Epithelial cell of esophagus (primary cell): Measurements from ENCODE around the gene TRMT61B.

Experiments
- DNase-seq: peaks from one replicate; pipeline ENCODE4 v3.0.0; 2010; ENCODE audit warnings: low read depth
- H3K4me3 ChIP-seq: 2 replicates; pipeline ENCODE4 v1.5.1; 2011; ENCODE audit warnings: mild to moderate bottlenecking, low read length, control low read depth
- TF ChIP-seq, protein P1 (sequence below): IDR thresholded peaks from 2 replicates; pipeline ENCODE4 v1.5.1; 2011; ENCODE audit warnings: low read depth, mild to moderate bottlenecking, low read length, control low read depth, inconsistent platforms; ENCODE audit not compliant: insufficient read depth; ENCODE audit errors: missing control alignments

TRMT61B gene

DNA sequence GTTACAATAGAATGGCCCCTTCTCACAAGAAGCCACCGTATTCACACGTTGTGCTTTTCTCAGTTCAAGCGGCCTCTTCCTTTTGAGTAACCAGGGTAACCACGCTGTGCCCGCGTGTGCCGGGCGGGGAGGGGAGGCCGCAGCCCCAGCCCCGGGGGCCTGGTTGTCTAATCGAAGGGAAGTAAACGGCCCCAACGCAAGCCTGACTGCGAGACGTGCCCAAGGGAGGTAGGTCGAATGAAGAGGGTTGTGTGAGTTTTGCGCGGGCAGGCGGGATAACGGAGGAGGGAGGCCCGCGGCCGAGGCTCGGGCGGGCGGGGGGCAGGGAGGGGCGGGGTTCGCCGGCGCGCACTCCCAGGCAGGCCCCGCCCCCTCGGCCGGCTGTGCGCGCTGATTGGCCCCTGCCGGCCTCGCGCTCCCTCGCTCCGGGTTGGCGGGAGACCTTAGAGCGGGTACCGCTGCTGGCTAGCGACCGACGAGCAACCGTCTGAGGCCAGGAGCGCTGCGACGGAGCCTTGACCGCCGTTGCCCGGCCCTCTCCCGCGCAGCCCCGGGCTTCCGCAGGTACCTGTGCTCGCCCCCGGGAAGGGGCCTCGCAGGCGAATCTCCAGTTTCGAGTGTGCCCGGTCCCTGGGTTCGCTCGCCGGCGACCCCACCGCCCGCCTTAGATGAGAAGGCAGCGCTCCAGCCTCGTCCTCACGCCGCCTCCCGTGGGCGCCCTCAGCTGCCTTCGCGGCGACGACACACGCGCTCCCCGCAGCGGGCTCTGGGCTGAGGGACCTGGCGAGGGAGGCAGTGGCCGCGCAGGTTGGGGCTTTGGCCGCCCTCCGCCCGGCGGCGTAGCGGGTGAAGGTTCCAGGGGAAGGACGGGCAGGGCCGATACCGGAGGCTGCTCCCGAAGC is 59.5 kb downstream of the TRMT61B start, which contains the start of gene SPDYA:
TSS of gene SPDYA (plus strand) at position 451 of the 902 bp plus-strand sequence. CDS start 5,181 bp downstream, outside the sequence.
- TF ChIP-seq, protein P1, sequence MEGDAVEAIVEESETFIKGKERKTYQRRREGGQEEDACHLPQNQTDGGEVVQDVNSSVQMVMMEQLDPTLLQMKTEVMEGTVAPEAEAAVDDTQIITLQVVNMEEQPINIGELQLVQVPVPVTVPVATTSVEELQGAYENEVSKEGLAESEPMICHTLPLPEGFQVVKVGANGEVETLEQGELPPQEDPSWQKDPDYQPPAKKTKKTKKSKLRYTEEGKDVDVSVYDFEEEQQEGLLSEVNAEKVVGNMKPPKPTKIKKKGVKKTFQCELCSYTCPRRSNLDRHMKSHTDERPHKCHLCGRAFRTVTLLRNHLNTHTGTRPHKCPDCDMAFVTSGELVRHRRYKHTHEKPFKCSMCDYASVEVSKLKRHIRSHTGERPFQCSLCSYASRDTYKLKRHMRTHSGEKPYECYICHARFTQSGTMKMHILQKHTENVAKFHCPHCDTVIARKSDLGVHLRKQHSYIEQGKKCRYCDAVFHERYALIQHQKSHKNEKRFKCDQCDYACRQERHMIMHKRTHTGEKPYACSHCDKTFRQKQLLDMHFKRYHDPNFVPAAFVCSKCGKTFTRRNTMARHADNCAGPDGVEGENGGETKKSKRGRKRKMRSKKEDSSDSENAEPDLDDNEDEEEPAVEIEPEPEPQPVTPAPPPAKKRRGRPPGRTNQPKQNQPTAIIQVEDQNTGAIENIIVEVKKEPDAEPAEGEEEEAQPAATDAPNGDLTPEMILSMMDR: no peak
- H3K4me3 ChIP-seq: peak within 1 kb of the TSS; percentile 49

DNA sequence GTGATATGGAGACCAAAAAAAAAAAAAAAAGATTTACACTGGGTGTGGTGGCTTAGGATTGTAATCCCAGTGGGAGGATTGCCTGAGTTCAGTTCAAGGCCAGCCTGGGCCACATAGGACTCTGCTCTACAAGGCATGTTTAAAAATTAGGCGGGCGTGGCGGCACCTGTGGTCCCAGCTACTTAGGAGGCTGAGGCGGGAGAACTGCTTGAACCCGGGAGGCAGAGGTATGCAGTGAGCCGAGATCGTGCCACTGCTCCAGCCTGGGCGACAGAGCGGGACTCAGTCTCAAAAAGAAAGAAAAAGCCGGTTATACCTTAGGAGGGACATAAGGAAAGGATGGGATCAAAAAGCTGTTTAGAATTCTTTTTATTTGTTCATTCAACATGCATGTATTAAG is 60.2 kb downstream of the TRMT61B start:
- TF ChIP-seq, protein P1: no peak
- H3K4me3 ChIP-seq: peak overlapping the region; percentile 49
- no peak for DNase-seq

More for the DNA sequence above, 59.5 kb downstream of the TRMT61B start, which contains the start of gene SPDYA:
- DNase-seq: peak; percentile 77

DNA sequence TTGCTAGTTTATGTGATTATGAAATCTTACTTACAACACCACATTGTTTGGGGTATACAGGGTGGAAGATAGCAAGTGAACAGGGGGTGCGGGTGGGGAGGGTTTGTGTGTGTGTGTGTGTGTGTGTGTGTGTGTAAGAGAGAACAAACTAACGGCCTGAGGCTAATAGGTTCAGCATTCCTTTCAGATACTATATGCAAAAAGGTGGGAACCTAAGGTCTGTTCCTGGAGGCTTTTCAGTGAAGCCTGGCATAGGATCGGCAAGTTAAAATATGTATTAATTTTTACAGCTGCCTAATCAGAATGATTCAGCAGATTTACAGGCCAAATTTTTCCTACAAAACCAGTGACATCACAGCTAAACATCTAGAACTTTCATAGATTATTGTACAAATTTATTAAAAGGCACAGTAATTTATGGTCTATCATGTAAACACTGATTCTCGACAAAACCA is 67.1 kb downstream of the TRMT61B start:
- TF ChIP-seq, protein P1: no peak
- H3K4me3 ChIP-seq: no peak overlapping the region
- DNase-seq: no peak

DNA sequence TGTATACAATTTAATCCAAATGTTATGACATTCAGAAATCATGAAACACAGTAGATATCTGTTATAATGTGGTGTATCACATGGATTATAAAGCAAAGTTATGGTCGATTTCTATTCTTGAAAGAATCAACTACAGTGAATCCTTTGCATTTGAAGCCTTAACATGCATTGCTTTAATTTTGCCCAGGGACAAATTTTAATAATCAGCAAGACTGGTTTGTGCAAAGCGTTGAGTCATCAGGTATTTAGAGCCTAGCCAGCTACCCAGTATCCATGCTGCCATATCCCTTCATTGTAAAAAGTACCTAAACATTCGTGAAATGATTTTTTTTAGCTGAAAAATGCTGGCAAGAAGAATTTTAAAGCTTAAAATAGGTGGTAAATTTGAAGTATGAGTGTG is 68.4 kb downstream of the TRMT61B start:
- DNase-seq: peak; percentile 80
- TF ChIP-seq, protein P1: no peak
- H3K4me3 ChIP-seq: no peak overlapping the region
